ENCODE measurements around the gene TBC1D14.
A peak's percentile ranks its signal among the peaks of the same experiment; 100 is the strongest.

The TBC1D14 gene

GRCh38 chr4:7068279-7068842 is 158.7 kb downstream of the TBC1D14 start:
- no peaks in the 10 kb centered on the region for H3K9me2 ChIP-seq (replicated peaks; ENCODE audit: insufficient read depth, low read length)
- peak overlapping the region; percentile 89 for H3K9ac ChIP-seq (ENCODE audit: low read length)
- H3K27ac ChIP-seq (ENCODE audit: low read depth, low read length), result peak overlapping the region; percentile 24; the same call in 1 of the 2 replicates
- peaks cover 43% of the 10 kb centered on the region for H3K79me2 ChIP-seq (ENCODE audit: insufficient read depth, low read length)
- H3K4me2 ChIP-seq (ENCODE audit: low read depth, low read length, poor library complexity, severe bottlenecking), result peak overlapping the region; percentile 63
- peaks cover 4% of the 10 kb centered on the region; the same call in 1 of the 2 replicates for H3K36me3 ChIP-seq (ENCODE audit: low read length)
- no peaks in the 10 kb centered on the region; the same call in 1 of the 2 replicates for H4K20me1 ChIP-seq (ENCODE audit: low read depth, low read length)
- peak overlapping the region; percentile 62 for H3K4me3 ChIP-seq (ENCODE audit: insufficient read depth, low read length, poor library complexity, severe bottlenecking)
- H3F3A ChIP-seq (ENCODE audit: insufficient read depth), result no peaks in the 10 kb centered on the region
- H3K9me3 ChIP-seq (ENCODE audit: insufficient read depth, low read length), result no peaks in the 10 kb centered on the region
- H2AFZ ChIP-seq (ENCODE audit: low read depth, low read length, severe bottlenecking), result peak overlapping the region; percentile 77
- H3K27me3 ChIP-seq (ENCODE audit: low read length), result no peaks in the 10 kb centered on the region
- no peak for TF ChIP-seq CTCF (IDR thresholded peaks at IDR 0.05; ENCODE audit: insufficient read depth, low read length, poor library complexity, severe bottlenecking)
- TF ChIP-seq EZH2phosphoT487 (conservative IDR thresholded peaks at IDR 0.05; ENCODE audit: low read length), result no peak

GRCh38 chr4:7068883-7069282 is 159.3 kb downstream of the TBC1D14 start:
- H3K4me3 ChIP-seq (ENCODE audit: insufficient read depth, low read length, poor library complexity, severe bottlenecking), result peak overlapping the region; percentile 62
- H3K9me2 ChIP-seq (replicated peaks; ENCODE audit: insufficient read depth, low read length), result no peaks in the 10 kb centered on the region
- H3K27ac ChIP-seq (ENCODE audit: low read depth, low read length), result no peak overlapping the region
- no peaks in the 10 kb centered on the region for H3K9me3 ChIP-seq (ENCODE audit: insufficient read depth, low read length)
- peaks cover 39% of the 10 kb centered on the region for H3K79me2 ChIP-seq (ENCODE audit: insufficient read depth, low read length)
- H3K36me3 ChIP-seq (ENCODE audit: low read length), result 0 out of 2 replicates have a peak, but pooled peaks cover 4% of the 10 kb centered on the region
- no peaks in the 10 kb centered on the region; the same call in 1 of the 2 replicates for H4K20me1 ChIP-seq (ENCODE audit: low read depth, low read length)
- peak overlapping the region; percentile 89 for H3K9ac ChIP-seq (ENCODE audit: low read length)
- peak overlapping the region; percentile 63 for H3K4me2 ChIP-seq (ENCODE audit: low read depth, low read length, poor library complexity, severe bottlenecking)
- TF ChIP-seq CTCF (IDR thresholded peaks at IDR 0.05; ENCODE audit: insufficient read depth, low read length, poor library complexity, severe bottlenecking), result no peak
- no peak for TF ChIP-seq EZH2phosphoT487 (conservative IDR thresholded peaks at IDR 0.05; ENCODE audit: low read length)
- H2AFZ ChIP-seq (ENCODE audit: low read depth, low read length, severe bottlenecking), result peak overlapping the region; percentile 77
- H3F3A ChIP-seq (ENCODE audit: insufficient read depth), result no peaks in the 10 kb centered on the region
- no peaks in the 10 kb centered on the region for H3K27me3 ChIP-seq (ENCODE audit: low read length)

GRCh38 chr4:7070729-7071511 is 161.3 kb downstream of the TBC1D14 start:
- Histone ChIP-seq H3K4me2 (ENCODE audit: low read depth, low read length, poor library complexity, severe bottlenecking) (no peak overlapping the region), H3K4me3 (ENCODE audit: insufficient read depth, low read length, poor library complexity, severe bottlenecking) (no peak overlapping the region), H3K9ac (ENCODE audit: low read length) (no peak overlapping the region), H4K20me1 (ENCODE audit: low read depth, low read length) (no peaks in the 10 kb centered on the region; the same call in 1 of the 2 replicates), H3K9me3 (ENCODE audit: insufficient read depth, low read length) (no peaks in the 10 kb centered on the region), H3K9me2 (replicated peaks; ENCODE audit: insufficient read depth, low read length) (no peaks in the 10 kb centered on the region), H3K79me2 (ENCODE audit: insufficient read depth, low read length) (peaks cover 19% of the 10 kb centered on the region), H3F3A (ENCODE audit: insufficient read depth) (no peaks in the 10 kb centered on the region), H3K27me3 (ENCODE audit: low read length) (no peaks in the 10 kb centered on the region), H2AFZ (ENCODE audit: low read depth, low read length, severe bottlenecking) (no peak overlapping the region), H3K36me3 (ENCODE audit: low read length) (no peaks in the 10 kb centered on the region), H3K27ac (ENCODE audit: low read depth, low read length) (no peak overlapping the region)
- TF ChIP-seq CTCF (IDR thresholded peaks at IDR 0.05; ENCODE audit: insufficient read depth, low read length, poor library complexity, severe bottlenecking), result peak; percentile 85
- no peak for TF ChIP-seq EZH2phosphoT487 (conservative IDR thresholded peaks at IDR 0.05; ENCODE audit: low read length)

Data from SU-DHL-6 (cell line).